ENCODE results near the gene GNPTG.

The GNPTG gene

DNA sequence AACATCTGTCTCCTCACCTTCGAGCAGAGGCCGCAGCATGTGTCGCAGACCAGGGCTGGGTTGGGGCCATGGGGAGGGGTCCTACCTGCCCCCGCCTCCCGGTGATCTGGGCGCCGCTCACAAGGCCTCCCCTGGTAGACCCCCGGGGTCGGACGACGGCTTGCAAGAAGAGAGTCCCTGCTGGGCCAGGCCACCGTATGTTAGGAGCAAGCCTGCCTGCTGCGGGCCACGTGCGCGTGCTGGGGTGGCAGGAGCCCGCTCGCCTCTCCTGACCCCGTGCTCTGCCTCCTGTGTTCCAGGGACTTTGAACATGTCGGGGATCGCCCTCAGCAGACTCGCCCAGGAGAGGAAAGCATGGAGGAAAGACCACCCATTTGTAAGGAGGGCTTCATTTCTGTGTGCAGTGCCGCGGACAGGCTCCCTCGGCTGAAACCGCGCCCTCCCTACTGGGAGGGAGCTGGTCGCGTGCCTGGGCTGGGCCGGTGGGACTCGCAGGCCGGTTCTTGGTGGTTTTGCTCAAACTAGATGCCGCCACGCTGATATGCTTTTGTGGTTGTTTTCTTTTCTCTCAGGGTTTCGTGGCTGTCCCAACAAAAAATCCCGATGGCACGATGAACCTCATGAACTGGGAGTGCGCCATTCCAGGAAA, 37.9 kb upstream of the GNPTG start:
- H3K4me3 ChIP-seq (replicated peaks; ENCODE audit: low read depth, low read length): no peak overlapping the region
- DNase-seq (ENCODE audit: low read depth): no peak

DNA sequence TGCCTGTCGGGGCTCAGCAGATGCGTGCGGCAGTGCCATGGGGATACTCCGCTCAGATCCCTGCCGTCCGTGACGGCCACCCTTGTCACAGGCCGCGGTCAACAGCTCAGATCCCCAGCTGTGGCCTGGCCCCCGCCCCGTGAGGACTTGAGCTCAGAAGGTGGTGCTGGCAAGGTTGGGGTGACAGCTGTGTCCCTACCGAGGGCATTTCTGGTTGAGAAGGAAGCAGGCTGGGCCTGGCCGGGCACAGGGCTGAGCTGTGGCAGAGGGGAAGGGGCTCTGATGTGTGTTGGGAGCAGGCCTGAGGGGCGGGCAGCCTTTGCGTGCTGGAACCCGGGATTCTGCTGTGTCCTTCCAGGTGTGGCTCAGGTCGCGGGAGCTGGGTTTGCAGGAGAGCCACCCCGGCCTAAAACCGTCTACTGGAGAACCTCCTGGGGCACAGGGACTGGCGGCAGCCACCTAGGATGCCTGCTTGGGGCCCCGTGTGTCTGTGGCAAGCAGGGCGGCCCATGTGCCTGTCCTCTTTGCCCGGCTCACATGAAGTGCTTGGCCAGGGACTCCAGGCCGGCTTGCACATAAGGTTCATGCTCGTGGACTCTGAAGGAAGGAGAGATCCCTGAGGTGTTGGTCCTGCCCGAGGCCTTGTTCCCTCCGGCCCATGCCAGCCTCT, 37.2 kb upstream of the GNPTG start:
- no peak overlapping the region for H3K4me3 ChIP-seq (replicated peaks; ENCODE audit: low read depth, low read length)
- DNase-seq (ENCODE audit: low read depth): no peak
- TF ChIP-seq, protein P1, sequence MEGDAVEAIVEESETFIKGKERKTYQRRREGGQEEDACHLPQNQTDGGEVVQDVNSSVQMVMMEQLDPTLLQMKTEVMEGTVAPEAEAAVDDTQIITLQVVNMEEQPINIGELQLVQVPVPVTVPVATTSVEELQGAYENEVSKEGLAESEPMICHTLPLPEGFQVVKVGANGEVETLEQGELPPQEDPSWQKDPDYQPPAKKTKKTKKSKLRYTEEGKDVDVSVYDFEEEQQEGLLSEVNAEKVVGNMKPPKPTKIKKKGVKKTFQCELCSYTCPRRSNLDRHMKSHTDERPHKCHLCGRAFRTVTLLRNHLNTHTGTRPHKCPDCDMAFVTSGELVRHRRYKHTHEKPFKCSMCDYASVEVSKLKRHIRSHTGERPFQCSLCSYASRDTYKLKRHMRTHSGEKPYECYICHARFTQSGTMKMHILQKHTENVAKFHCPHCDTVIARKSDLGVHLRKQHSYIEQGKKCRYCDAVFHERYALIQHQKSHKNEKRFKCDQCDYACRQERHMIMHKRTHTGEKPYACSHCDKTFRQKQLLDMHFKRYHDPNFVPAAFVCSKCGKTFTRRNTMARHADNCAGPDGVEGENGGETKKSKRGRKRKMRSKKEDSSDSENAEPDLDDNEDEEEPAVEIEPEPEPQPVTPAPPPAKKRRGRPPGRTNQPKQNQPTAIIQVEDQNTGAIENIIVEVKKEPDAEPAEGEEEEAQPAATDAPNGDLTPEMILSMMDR (IDR thresholded peaks at IDR 0.05; ENCODE audit: low read length, missing control alignments): no peak

More for the DNA sequence above, 37.9 kb upstream of the GNPTG start:
- TF ChIP-seq, protein P1 (IDR thresholded peaks at IDR 0.05; ENCODE audit: low read length, missing control alignments): no peak

DNA sequence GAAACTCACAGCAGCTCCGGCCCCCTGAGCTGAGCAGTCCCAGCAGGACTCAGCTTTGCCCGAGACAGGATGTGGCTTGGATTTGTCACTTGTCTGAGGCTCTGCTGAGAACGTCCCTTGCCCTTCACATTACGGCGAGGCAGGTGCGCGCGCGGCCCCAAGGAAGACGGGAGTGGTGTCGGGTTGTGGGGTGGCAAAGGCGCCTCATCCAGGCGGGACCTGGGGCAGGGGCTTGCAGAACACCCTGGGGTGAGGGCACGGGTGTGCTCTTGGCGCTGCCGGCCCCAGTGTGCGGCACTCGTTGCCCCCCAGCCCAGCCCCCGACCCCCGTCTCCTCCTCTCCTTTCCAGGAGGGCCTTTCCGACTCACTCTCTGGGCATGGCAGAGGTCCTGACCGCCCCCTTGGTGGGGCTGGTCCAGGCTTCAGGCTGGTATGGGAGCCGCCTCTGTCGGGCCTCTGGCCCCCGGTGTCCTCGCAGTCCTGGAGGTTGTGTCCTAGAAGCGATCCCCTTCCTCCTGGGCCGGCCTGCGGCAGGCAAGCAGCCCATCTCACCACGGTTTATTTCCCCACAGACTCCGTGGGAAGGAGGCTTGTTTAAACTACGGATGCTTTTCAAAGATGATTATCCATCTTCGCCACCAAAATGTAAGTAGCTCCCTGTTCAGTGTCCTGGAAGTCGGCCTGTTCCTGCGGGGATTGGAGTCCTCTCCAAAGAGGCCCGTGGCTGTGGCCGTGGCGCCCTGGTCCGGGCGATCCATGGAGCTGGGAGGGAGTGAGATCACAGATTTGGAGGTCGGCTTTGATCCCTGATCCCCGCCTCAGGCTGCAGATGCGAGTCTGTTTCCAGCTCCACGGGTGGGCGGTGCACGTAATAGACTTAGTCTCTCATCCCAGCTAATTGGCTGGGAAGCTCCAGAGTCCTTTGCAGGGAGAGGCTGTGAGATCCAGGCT, 36.4 kb upstream of the GNPTG start:
- no peak overlapping the region for H3K4me3 ChIP-seq (replicated peaks; ENCODE audit: low read depth, low read length)
- DNase-seq (ENCODE audit: low read depth): no peak
- TF ChIP-seq, protein P1 (IDR thresholded peaks at IDR 0.05; ENCODE audit: low read length, missing control alignments): no peak

DNA sequence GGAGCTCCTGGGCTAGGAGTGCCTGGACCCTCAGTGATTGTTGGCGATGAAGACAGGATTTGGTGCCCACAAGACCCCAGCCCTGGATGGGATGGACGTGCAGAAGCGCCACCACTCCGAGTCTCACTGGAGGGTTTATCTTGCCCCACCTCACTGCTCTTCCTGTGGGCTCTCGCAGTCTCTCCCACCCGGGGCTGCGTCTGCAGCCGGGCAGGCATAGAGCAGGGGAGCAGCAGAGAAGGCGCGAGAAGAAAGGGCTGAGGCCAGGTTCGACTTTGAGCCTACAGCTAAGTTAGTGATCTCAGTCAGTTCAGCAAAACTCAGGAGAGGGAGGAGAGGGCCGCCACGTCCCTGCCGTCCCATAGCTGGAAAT, 35.7 kb upstream of the GNPTG start:
- TF ChIP-seq, protein P1 (IDR thresholded peaks at IDR 0.05; ENCODE audit: low read length, missing control alignments): no peak
- DNase-seq (ENCODE audit: low read depth): no peak
- H3K4me3 ChIP-seq (replicated peaks; ENCODE audit: low read depth, low read length): no peak overlapping the region

DNA sequence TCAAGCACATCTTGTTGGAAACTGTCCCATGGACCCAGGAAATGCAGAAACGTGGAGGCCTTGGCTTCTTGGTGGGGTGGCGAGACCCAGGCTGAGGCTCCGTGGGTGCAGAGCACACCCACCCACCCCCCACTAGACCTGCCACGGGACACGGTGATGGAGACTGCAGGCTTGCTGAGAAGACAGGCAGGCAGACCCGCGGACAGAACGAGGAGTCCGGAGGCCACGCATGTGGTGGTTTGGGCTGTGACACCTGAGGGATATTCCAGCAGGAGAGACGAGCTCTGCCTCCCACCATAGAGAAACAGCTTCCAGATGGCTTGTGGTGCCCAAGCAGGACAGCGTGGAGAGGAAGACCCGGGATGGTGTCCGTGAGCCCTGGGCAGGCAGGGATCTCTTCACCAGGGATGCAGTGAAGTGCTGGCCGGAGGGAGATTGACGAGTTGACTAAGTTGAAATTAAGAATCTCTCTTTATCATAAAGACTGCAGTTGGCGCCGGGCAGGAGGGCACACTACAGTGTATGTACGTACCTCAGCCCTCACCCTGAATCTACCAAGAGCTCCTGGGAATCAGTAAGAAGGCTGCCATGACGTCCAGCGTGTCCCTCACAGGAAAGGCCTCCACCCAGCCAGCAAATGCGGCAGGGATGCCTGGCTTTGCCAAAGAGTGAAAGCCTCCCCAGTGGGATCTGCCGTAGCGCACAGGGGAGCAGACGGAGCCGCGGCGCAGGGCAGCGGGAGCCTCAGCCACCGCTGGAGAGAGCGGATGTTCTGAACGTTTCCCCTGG, 34.1 kb upstream of the GNPTG start:
- TF ChIP-seq, protein P1 (IDR thresholded peaks at IDR 0.05; ENCODE audit: low read length, missing control alignments): no peak
- no peak overlapping the region for H3K4me3 ChIP-seq (replicated peaks; ENCODE audit: low read depth, low read length)
- no peak for DNase-seq (ENCODE audit: low read depth)

DNA sequence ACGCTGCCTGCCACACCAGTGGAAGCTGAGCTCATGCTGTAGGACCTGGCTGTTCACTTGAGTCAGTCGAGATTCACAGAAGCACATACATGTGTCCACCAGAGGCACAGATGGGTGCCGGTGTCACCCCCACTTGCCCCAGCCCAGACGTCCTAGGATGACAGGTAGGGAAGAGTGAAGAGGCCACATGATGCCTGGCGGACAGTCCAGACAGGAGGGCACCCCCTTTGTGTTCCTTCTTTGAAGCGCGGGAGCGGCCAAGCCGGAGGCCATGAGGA, 33.5 kb upstream of the GNPTG start:
- TF ChIP-seq, protein P1 (IDR thresholded peaks at IDR 0.05; ENCODE audit: low read length, missing control alignments): no peak
- no peak for DNase-seq (ENCODE audit: low read depth)
- H3K4me3 ChIP-seq (replicated peaks; ENCODE audit: low read depth, low read length): no peak overlapping the region

Data from fibroblast of pulmonary artery (primary cell).